A549 treated with GW870086 at 1 μM for 4 hours (cell line): ENCODE data around the gene SAP30BP. TPM values are rescaled to one million over a fixed set of nuclear protein-coding genes. Genes with fewer than 3 reads are reported as not detected.

Experiments used
- total RNA-seq: library from RNA; stranded (reverse); fragments of 200-300 nt; extraction: Qiagen RNA extraction; gene quantifications from 5 replicates; pipeline ENCODE4 v1.2.3, GENCODE V29; 2022; ENCODE audit warnings: low read depth

Gene SAP30BP
- 113 to 128 TPM (median 120 TPM) in 5 replicates for total RNA-seq

GRCh38 chr17:75666959-75667790 is at the start of gene SAP30BP, which contains the start of gene RECQL5:
Gene SAP30BP, plus strand, starts transcription at chr17:75667338. Its CDS starts 35 bp downstream, at chr17:75667373.
Gene RECQL5, minus strand, starts transcription at chr17:75667154. Its CDS starts 597 bp downstream, at chr17:75666557.

GRCh38 chr17:75632863-75633485 is 34.2 kb upstream of the SAP30BP start, which contains the start of gene SMIM5:
Gene SMIM5, plus strand, starts transcription at chr17:75633434. Its CDS starts 6,768 bp downstream, at chr17:75640202.

GRCh38 chr17:75720656-75721462 is 53.7 kb downstream of the SAP30BP start, which contains the start of gene ITGB4:
Gene ITGB4, plus strand, starts transcription at chr17:75721459. Its CDS starts 3,245 bp downstream, at chr17:75724704.

Other genes starting within 250 kb of the SAP30BP start
- gene TMEM94, start 210.7 kb upstream of the SAP30BP start, total RNA-seq: 38.2 to 53.1 TPM (median 46.0 TPM) in 5 replicates
- gene CASKIN2, start 151.8 kb upstream of the SAP30BP start, total RNA-seq: 7.2 to 13.6 TPM (median 11.7 TPM) in 5 replicates
- 30.7 to 45.6 TPM (median 42.3 TPM) in 5 replicates for gene TSEN54, start 150.8 kb upstream of the SAP30BP start, total RNA-seq
- 19.9 to 32.7 TPM (median 28.7 TPM) in 5 replicates for gene LLGL2, start 141.6 kb upstream of the SAP30BP start, total RNA-seq
- 38.8 to 59.9 TPM (median 49.7 TPM) in 5 replicates for gene MYO15B, start 79.5 kb upstream of the SAP30BP start, total RNA-seq
- gene SMIM5, start 33.9 kb upstream of the SAP30BP start, total RNA-seq: 0.54 to 1.1 TPM (median 0.86 TPM) in 5 replicates
- gene RECQL5, start 184 bp upstream of the SAP30BP start, total RNA-seq: 21.9 to 29.3 TPM (median 29.2 TPM) in 5 replicates
- gene ITGB4, start 54.1 kb downstream of the SAP30BP start, total RNA-seq: 74.8 to 94.7 TPM (median 80.4 TPM) in 5 replicates
- 56.7 to 84.6 TPM (median 80.2 TPM) in 5 replicates for gene GALK1, start 97.9 kb downstream of the SAP30BP start, total RNA-seq
- gene UNK, start 117.5 kb downstream of the SAP30BP start, total RNA-seq: 25.8 to 33.0 TPM (median 30.3 TPM) in 5 replicates
- gene UNC13D, start 177.1 kb downstream of the SAP30BP start, total RNA-seq: 3.3 to 7.1 TPM (median 6.1 TPM) in 5 replicates
- gene WBP2, start 188.0 kb downstream of the SAP30BP start, total RNA-seq: 83.3 to 93.3 TPM (median 89.9 TPM) in 5 replicates
- gene TRIM47, start 211.2 kb downstream of the SAP30BP start, total RNA-seq: 126 to 197 TPM (median 175 TPM) in 5 replicates
- gene TRIM65, start 229.6 kb downstream of the SAP30BP start, total RNA-seq: 26.4 to 39.7 TPM (median 36.3 TPM) in 5 replicates
- gene MRPL38, start 237.5 kb downstream of the SAP30BP start, total RNA-seq: 88.0 to 126 TPM (median 118 TPM) in 5 replicates